NCI-H2107 (cell line): ENCODE results near the gene MAPK1.
"Not testable (repeated sequence)": the region's sequence is repeated elsewhere in the genome, so short reads cannot be mapped to it uniquely, and the experiment has no call there.

Experiments
- DNase-seq: peaks from one replicate; lab custom pipeline; 2025; lab: John Stamatoyannopoulos, UW

MAPK1 gene

DNA sequence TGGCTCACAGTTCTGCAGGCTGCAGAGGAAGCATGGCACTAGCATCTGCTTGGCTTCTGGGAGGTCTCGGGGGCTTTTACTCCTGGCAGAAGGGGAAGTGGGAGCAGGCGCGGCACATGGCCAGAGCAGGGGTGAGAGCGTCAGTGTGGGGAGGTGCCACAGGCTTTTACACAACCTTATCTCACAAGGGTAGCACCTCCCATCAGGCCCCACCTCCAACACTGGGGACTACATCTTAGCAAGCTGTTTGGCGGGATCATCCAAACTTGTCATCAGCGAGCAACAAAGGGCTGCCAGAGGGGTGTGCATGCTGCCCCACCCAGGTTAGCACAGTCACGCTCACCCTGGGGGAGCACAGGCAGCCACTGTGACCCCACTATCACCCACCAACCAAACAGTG, 112.9 kb downstream of the MAPK1 start:
- DNase-seq: no peak

DNA sequence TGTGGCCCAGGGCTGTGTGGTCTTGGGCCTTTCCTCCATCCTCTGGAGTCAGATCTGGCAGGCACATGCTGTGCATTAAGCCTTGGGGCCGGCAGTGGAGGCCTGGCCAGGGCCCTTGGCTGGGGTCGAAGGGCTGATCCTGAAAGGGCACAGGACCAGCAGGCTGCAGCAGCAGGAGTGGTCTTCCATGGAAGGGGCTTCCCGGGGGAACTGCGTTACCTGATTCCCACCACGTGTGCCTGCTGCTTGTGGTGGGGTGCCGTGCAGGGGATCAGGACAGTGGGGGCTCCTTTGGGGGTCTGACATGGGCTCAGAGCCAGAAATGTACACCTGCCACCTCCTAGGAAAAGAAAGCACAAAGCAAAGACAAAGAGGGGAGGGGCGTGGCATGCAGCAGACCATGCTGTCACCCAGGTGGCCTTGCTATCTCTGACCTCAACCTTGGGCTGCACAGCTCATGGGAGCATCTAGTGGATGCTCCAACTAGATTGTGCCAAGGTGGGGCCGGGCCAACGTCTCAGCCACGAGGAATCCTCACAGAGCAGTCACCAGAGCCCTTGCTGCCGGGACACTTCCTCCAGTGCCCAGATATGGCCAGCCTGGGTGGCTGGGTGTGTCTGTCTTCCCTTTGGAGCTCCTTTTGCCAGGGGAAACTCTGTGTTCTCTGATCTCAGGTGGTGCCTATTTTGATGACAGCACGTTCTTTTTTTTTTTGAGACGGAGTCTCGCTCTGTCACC, 113.9 kb downstream of the MAPK1 start:
- no peak for DNase-seq

DNA sequence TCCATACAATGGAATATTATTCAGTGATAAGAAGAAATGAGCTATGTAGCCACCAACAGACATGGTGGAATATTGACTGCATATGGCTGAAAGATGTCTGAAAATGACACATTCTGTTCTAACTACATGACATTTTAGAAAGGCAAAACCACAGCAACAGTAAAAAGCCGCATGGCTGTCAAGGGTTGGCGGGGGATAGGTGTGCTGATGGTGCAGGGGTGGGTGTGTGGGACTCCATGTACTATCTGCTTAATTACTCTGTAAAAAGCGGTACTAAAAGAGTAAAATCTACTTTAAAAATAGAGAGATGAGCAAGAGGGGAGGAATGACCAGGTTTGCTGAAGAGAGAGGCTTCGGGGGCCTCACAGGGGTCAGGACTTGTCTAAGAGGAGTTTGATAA, 115.2 kb downstream of the MAPK1 start:
- DNase-seq: no peak

DNA sequence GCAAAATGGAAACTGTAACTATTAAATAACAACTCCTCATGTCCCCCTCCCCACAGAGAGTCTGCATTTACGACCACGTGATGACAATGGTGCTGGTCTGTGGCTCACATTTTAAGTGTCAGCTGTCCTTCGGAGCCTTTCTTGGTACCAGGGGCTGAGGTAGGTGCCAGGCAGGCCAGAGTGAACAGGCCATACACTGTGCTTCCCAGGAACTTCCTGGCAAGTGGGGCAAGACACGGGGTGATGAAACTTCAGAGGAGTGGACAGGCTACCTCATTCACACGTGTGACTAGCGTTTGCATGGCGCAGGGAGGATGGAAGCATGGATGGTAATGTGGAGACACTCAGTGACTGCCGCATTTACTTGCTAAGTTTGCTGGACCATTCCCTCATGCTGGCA, 121.5 kb downstream of the MAPK1 start:
- no peak for DNase-seq

DNA sequence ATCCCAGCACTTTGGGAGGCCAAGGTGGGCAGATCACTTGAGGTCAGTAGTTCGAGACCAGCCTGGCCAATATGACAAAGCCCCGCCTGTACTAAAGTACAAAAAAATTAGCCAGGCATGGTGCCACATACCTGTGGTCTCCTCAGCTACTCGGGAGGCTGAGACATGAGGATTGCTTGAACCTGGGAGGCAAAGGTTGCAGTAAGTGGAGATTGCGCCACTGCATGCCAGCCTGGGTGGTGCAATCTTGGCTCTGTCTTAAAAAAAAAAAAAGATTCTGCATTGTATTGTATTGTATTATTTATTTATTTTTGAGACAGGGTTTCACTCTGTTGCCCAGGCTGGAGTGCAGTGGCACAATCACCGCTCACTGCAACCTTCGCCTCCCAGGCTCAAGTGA, 122.5 kb downstream of the MAPK1 start:
- DNase-seq: not testable (repeated sequence)

DNA sequence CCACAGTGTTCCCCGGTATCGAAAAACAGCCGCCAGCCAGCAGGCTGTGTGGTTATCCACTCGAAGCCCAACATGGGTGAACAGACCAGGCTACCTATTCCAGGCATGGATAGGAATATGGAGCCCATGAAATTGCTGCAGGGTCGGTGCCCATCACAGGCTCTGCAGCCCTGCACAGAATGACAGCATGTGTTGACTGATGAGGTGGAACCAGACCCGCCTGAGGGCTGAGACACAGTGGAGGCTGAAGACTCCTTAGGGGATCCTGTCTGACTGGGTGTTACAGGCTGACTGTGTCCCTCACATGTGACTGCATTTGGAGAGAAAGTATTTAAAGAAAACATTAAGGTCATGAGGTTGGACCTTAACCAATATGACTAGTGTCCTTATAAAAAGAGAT, 125.7 kb downstream of the MAPK1 start:
- no peak for DNase-seq

DNA sequence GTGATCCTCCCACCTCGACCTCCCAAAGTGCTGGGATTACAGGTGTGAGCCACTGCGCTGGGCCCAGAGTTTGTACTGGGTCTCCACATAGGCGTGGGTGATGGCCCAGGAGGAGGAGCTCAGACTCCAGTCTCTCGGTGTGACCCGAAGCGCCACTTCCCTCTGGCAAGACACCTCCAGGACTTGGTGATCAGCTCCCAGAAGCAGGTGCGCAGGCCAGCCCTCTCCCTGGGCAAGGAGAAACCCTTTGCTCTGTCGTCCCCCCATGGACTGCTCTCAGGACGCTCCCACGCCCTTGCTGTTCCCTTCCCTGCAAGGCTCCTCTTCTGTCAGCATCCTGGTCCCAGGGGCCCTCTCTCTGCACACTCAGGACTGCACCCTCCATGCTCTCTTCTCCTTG, 126.4 kb downstream of the MAPK1 start:
- DNase-seq: no peak

DNA sequence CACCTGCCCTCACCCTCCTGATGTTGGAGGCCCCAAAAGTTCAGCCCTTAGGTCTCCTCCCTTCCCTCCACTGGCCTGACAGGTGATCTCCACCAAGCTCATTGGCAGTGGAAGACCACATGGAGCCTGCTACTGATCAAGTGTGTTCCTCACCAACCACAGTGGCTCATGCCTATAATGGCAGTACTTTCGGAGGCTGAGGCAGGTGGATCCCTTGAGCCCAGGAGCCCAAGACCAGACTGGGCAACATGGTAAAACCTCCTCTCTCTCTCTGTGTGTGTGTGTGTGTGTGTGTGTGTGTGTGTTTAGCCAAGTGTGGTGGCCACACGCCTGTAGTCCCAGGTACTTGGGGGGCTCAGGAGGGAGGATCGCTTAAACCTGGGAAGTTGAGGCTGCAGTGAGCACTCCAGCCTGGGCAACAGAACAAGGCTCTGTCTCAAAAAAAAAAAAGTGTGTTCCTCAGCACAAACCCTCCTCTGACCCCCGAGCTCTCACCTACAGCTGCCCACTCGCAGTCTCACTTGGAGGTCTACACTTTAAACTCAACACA, 127.5 kb downstream of the MAPK1 start:
- DNase-seq: no peak

DNA sequence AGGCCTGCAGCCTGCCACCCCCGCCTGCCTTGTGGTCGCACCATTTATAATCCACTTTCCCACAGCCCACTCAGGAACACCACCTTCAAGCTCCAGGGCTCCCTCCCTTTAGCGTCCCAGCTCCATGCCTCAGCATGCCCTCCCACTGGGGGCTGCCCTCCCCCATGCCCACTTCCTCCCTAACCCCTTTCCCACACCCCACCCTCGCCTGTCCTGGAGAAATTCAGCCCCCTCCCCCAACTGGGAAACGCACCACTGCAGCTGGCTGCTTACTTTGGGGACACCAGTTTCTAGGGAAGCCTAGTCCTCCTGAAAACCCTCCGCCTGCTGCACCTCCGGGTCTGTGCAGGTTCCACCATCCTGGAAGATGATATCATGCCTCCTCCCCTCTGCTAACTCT, 128.5 kb downstream of the MAPK1 start:
- no peak for DNase-seq

DNA sequence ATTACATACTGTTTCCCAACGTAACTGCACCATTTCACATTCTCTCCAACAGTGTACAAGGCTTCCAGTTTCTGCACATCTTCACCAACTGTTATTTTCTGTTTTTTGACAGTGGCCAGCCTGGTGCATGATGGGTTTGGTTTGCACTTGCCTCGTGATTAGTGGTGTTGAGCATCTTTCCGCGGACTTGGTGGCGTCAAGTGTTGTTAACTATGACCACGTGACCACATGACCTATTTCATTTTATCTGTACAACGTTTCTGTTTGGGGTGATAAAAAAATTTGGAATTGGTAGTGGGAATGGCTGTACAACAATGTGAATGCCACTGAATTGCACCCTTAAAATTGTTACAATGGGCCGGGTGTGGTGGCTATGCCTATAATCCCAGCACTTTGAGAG, 129.4 kb downstream of the MAPK1 start:
- no peak for DNase-seq

DNA sequence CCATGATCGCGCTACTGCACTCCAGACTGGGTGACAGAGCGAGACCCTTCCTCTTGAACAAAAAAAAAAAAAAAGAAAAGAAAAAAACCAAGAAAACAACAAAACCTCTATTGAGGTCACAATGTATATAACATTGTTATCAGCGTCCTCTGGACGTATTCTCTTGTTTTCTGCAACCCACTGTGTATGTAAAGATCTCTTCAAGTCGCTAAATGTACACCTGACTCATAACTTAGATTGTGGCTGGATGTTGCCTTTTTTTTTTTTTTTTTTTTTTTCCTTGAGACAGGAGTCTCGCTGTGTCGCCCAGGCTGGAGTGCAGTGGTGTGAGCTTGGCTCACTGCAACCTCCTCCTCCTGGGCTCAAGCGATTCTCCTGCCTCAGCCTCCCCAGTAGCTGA, 130.5 kb downstream of the MAPK1 start:
- no peak for DNase-seq

DNA sequence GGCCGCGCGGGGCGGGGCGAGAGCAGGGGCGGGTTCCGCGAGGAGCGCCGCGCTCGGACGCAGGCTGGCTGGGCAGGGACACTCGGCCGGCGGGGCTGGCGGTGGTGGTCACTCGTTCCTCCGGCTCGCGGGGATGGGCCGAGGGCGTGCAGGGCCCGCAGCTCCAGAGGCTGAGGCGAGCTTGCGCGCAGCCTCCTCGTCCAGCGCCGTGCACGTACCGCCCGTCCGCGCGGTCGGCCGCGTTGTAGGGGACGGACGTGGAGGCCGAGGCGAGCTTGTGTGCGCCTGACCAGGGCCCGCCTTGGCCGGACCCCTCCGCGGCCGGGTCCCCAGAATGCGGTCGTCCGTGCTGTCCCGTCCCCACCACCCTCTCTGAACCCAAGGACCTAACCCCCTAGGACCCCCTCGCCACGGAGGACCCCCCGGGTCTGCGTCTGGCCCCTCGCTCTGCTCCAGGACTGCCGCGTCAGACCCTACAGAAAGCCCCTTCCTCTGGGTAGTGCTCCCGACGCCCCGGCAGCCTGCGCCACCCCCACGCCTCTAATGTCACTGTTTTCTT, 131.3 kb downstream of the MAPK1 start:
- DNase-seq: no peak

DNA sequence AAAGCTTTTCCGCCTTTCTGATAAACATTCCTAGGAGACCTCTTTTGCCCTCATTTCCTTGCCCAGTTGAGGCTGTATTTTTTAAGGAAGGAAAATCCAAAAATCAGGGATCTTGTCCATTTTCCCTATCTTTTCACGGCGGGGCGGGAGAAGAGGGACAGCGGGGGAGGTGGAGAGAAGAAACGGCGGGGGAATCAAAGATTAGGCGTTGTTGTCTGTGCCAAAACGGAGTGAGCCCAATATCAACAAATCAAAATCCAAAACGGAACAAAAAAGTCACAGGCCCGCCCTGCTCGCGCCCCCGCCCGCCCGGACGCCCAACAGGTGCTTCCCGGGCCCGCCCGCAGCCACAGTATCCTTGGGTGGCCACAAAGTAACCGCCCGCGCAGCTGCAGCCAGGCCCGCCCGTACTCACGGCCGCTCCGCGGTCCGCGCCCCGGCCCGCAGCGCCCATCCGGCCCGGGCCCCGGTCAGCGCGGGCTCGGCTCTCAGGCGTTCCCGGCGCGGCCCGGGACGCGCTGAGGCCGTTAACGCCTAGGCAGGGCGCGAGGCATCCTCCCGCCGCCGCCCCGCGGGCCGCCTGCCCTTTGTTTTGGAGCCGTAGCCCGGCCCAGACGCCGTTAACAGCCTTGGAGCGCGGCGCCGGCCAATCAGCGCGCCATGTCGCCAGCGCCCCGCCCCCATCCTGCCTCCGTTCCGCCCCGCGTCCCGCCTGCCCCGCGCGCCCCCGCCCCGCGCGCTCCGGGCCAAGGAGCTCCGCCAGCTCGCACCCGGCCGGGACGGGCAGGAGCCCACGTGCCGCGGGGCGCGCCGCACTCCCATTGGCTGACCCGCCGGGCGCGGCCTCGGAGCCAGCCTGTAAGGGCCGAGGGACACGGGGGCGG, 132.0 kb downstream of the MAPK1 start, which contains the start of gene YPEL1:
Gene YPEL1 (minus strand): TSS at position 595 of the 884 bp plus-strand sequence. CDS start 25,050 bp downstream, outside the sequence.
- DNase-seq: peak; percentile 72

DNA sequence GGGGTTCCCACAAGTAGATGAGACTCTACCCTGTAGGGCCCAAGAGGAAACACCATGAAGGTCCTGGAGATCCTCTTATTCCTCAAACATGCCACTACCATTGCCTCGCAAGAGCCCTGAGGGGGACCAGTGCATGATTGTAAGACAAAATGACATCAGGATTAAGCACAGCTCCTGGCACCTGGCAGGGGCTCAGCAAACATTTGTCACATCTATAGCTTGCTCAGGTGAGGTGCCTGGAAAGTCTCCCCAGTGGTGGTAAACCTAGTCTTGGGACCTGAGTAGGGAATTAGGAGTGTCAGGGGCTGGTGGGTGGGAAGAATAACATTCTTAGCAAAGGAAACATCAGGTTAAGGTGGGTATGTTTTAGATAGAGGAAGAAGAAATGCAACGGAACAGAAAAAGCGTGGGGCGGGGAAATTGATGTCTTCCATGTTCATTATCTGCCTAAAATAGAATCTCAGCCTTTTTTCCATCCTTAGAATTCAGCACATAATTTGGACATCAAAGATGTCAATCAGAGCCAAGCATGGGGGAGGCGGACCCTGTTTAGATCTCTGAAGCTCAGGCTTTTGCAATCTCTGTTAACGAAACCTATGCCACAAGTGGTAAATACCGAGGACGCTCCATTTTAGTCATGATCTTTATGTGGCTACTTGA, 132.8 kb downstream of the MAPK1 start:
- no peak for DNase-seq

DNA sequence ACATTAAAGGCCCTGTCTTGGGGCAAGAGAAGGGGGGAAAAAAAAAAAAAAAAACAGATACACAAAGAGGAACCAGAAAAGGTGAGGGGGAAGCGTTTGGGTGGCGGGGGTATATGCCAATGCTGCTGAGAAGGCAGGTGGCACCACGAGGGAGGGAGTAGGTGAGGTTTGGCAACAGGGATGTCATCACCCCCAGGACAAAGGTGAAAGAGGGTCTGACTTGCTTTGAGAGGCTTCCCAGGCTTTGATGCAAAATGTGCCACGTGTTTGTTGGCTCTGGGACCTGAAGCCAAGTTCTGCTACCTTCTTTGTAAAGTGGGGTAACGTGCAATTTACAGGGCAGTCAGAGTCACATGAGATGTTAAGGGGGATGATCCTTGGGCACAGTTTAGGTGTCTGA, 135.9 kb downstream of the MAPK1 start:
- no peak for DNase-seq

DNA sequence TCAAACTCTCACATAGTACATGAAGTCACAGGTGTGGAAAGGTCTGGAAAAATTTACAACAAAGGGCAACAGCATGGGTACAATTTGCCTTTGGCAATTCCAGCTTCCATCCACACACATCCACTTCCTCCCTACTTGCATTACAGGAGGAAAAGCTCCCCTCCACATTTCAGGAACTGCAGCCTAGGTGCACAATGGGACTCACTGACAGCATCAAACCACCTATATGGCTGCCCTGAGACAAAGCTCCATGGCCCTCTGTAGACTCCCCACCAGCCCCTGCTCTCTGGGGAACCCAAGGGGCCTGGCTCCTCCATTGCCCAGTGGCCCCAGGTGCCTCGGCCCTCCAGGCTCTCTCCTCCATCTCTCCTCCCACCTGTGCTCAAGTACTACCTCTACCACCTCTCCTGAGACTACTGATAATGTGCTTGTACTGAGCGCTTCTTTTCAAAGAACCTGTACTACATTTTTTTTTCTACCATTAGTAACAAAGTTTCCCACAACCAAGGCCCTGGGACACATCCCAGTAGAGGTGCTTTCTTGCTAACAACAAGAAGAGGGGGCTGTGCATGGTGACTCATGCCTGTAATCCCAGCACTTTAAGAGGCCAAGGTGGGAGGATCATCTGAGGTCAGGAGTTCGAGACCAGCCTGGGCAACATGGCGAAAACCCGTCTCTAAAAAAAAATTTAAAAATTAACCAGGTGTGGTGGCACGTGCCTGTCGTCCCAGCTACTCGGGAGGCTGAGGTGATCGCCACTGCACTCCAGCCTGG, 136.7 kb downstream of the MAPK1 start:
- no peak for DNase-seq

DNA sequence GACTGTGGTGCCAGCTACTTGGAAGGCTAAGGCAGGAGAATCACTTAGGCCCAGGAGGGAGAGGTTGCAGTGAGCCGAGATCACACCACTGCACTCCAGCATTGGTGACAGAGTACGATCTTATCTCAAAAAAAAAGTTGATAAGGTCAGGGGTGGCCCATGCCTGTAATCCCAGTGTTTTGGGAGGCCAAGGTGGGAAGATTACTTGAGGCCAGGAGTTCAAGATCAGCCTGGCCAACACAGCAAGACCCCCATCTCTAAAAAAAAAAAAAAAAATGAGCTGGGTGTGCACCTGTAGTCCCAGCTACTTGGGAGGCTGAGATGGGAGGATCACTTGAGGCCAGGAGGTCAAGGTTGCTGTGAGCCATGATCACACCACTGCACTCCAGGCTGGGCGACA, 138.3 kb downstream of the MAPK1 start:
- not testable (repeated sequence) for DNase-seq

DNA sequence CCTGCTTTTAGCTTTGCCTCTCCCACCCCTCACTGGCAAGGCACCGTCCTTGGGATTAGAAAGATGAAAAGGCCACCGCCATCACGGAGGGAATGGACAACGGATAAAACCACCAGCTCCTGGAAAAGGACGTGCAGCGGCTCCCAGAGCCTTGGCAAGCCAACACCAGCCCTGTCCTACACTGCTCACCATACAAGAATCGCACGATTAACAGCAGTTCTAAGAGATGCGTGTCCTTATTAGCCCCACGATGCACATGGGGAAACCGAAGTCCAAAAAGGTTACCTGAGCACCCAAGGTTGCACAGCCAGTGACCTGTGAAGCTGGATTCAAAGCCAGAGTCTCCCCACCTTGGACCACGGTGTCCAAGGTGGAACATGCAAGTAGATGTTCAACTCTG, 139.2 kb downstream of the MAPK1 start:
- no peak for DNase-seq

DNA sequence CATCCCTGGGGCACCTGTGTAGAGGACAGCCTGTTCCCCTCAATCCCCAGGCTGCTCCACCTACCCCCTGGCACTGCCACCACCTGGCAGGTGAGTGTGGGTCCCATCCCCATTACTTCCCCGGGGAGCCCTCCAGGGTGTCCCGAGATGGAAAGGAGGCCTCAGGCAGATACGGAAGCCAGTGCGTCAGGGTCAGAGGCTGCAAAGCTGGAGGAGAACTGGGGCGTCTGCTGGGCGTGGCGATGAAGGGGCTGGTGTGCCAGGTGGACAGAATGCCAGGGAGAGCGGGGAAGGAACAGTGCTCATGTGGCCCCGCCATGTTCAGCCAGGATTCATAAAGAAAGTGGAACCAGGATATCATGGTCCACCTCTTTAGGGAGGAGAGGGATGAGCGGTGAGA, 139.7 kb downstream of the MAPK1 start:
- DNase-seq: no peak

DNA sequence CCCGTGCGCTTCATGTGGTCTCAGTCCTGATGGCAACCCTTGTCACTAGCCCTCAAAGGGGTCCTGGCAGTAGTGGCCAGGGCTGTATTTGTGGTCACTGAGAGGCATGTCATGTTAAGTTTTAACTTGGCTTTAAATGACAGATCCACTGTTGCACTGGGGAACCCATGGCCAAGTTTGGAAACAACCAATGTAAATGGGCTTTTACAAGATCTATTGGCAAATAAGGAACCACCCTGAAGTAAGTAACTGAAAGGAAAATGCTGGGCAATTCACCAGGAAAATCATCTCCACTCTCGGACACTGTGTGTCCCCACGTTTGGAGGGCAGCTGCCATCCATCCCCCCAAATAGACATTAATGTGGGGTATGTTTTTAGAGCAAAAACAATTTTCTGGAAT, 140.3 kb downstream of the MAPK1 start:
- no peak for DNase-seq

DNA sequence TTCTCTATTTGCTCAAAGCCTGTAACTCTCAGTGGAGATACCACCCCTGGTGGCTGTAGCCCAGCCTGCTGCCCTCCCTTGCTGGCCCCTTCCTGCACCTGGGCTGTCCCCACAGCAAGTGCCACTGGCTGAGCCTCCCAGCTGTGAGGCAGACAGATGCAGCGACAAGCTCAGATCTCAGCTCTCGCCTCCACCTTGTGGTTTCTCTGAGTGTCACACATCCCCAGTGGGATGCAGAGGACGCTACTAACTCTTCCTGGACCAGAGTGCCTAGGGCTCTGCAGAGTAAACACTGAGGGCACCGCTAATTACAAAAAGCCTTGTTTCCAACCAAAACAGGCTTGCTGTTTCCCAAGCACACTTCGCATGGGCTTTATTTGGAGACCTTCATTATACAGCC, 140.8 kb downstream of the MAPK1 start:
- DNase-seq: peak; percentile 5
